Measurements from ENCODE around the gene PITPNM1.

DNA sequence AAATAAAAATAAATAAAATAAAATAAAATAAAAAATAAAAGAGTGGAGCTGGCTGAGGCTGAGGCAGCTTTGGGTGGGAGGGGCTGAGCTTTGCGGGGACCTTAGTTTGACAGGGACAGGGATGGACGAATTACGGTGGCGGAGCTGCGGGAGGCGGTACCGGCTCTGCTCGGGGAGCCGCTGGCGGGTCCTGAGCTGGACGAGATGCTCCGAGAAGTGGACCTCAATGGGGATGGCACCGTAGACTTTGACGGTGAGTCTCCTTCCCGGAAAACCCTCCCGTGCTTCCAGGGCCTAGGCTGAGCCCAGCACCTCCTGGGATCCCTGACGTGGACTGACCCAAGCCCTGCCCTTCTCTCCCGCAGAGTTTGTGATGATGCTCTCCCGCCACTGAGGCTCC lies 46.9 kb downstream of the PITPNM1 start:
- TF ChIP-seq, protein P1, sequence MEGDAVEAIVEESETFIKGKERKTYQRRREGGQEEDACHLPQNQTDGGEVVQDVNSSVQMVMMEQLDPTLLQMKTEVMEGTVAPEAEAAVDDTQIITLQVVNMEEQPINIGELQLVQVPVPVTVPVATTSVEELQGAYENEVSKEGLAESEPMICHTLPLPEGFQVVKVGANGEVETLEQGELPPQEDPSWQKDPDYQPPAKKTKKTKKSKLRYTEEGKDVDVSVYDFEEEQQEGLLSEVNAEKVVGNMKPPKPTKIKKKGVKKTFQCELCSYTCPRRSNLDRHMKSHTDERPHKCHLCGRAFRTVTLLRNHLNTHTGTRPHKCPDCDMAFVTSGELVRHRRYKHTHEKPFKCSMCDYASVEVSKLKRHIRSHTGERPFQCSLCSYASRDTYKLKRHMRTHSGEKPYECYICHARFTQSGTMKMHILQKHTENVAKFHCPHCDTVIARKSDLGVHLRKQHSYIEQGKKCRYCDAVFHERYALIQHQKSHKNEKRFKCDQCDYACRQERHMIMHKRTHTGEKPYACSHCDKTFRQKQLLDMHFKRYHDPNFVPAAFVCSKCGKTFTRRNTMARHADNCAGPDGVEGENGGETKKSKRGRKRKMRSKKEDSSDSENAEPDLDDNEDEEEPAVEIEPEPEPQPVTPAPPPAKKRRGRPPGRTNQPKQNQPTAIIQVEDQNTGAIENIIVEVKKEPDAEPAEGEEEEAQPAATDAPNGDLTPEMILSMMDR (IDR thresholded peaks at IDR 0.05) = no peak
- TF ChIP-seq POLR2A (IDR thresholded peaks at IDR 0.05) = no peak

Measured in adrenal gland (tissue), 5 donors.